PC-3 (cell line): Measurements from ENCODE around the gene PRDX6. TPM values are rescaled to one million over a fixed set of nuclear protein-coding genes. Genes with fewer than 3 reads are reported as not detected.

ENCODE experiments used
- ATAC-seq: fragments of 200-7000 bp; cut with Tn5 transposase; 2 replicates; pipeline ENCODE4 v1.9.1; 2020; ENCODE audit warnings: mild to moderate bottlenecking, moderate library complexity
- BruUV-seq: library from RNA; stranded (reverse); fragments of 400-500 nt; replicated peaks from 2 replicates; lab custom pipeline; 2021; lab: Mats Ljungman, UMichigan
- CTCF ChIA-PET: fragments of 300-600 bp; sonication (Branson Sonifier 250); formaldehyde crosslinking; loops from one replicate; lab custom pipeline; 2022; ENCODE audit warnings: antibody characterized with exemption; lab: Charles Lee
- POLR2A ChIA-PET: fragments of 300-600 bp; sonication (Branson Sonifier 250); formaldehyde crosslinking; loops from one replicate; lab custom pipeline; 2022; ENCODE audit warnings: antibody characterized with exemption; ENCODE audit not compliant: unreplicated experiment; lab: Charles Lee
- DNase-seq: peaks from one replicate; pipeline ENCODE4 v3.0.0-alpha.2; 2015
- H2AFZ ChIP-seq: fragments of 300-600 bp; sonication (generic); 2 replicates; pipeline ENCODE4 v1.6.0; 2016; ENCODE audit warnings: antibody characterized with exemption, low read length
- H3F3A ChIP-seq: fragments of 300-600 bp; sonication (generic); one replicate; pipeline ENCODE4 v1.6.0; 2017; ENCODE audit warnings: antibody characterized with exemption, low read length, control low read depth, mild to moderate bottlenecking; ENCODE audit not compliant: unreplicated experiment
- H3K27ac ChIP-seq: fragments of 300-600 bp; sonication (generic); 2 replicates; pipeline ENCODE4 v1.5.1; 2016; ENCODE audit warnings: mild to moderate bottlenecking, low read length
- H3K27me3 ChIP-seq: fragments of 300-600 bp; sonication (generic); 2 replicates; pipeline ENCODE4 v1.6.1; 2016; ENCODE audit warnings: low read length, mixed read lengths
- H3K36me3 ChIP-seq: fragments of 300-600 bp; sonication (generic); 2 replicates; pipeline ENCODE4 v1.6.1; 2016; ENCODE audit warnings: low read depth, mixed run types, low read length, mixed read lengths
- H3K4me1 ChIP-seq: fragments of 300-600 bp; sonication (generic); 2 replicates; pipeline ENCODE4 v1.5.1; 2016; ENCODE audit warnings: low read length; ENCODE audit not compliant: insufficient read depth
- H3K4me2 ChIP-seq: fragments of 300-600 bp; sonication (generic); 2 replicates; pipeline ENCODE4 v1.6.0; 2016; ENCODE audit warnings: low read length
- H3K4me3 ChIP-seq: fragments of 300-600 bp; sonication (generic); 2 replicates; pipeline ENCODE4 v1.5.1; 2016; ENCODE audit warnings: mild to moderate bottlenecking, low read length, mixed read lengths
- H3K79me2 ChIP-seq: fragments of 300-600 bp; sonication (generic); 2 replicates; pipeline ENCODE4 v1.6.1; 2017; ENCODE audit warnings: low read length, mixed read lengths
- H3K9ac ChIP-seq: fragments of 300-600 bp; sonication (generic); 2 replicates; pipeline ENCODE4 v1.6.0; 2016; ENCODE audit warnings: mild to moderate bottlenecking, low read length
- H3K9me2 ChIP-seq: fragments of 300-600 bp; sonication (generic); replicated peaks from 2 replicates; pipeline ENCODE4 v1.6.1; 2016; ENCODE audit warnings: mixed run types, low read length, mixed read lengths
- H3K9me3 ChIP-seq: fragments of 300-600 bp; sonication (generic); 2 replicates; pipeline ENCODE4 v1.6.1; 2016; ENCODE audit warnings: low read length, mixed read lengths
- H4K20me1 ChIP-seq: fragments of 300-600 bp; sonication (generic); 2 replicates; pipeline ENCODE4 v1.6.1; 2016; ENCODE audit warnings: low read length, mixed read lengths
- EZH2 ChIP-seq: fragments of 300-600 bp; sonication (generic); IDR thresholded peaks from one replicate; pipeline ENCODE4 v1.6.1; 2017; ENCODE audit warnings: antibody characterized with exemption, mild to moderate bottlenecking, low read length; ENCODE audit not compliant: unreplicated experiment
- EZH2phosphoT487 ChIP-seq: fragments of 300-600 bp; sonication (generic); IDR thresholded peaks from 2 replicates; pipeline ENCODE4 v1.6.1; 2018; ENCODE audit warnings: mild to moderate bottlenecking, antibody characterized with exemption, low read length, borderline replicate concordance
- intact Hi-C: fragments of 100-400 bp; cut with micrococcal nuclease; formaldehyde crosslinking; loops from 2 replicates; pipeline ENCODE4 v1.9.0; 2023
- total RNA-seq: library from RNA; depleted of rRNA; stranded (reverse); fragments of >200 nt; gene quantifications from 2 replicates; pipeline ENCODE4 v1.2.3, GENCODE V29; 2014
- TF ChIP-seq, protein P1 (sequence below): fragments of 300-600 bp; sonication (generic); conservative IDR thresholded peaks from 2 replicates; pipeline ENCODE4 v1.5.1; 2017; ENCODE audit warnings: antibody characterized with exemption, low read depth, mild to moderate bottlenecking, low read length

The PRDX6 gene
- total RNA-seq, 1 experiment from 2014 or later, result 829 TPM

DNA sequence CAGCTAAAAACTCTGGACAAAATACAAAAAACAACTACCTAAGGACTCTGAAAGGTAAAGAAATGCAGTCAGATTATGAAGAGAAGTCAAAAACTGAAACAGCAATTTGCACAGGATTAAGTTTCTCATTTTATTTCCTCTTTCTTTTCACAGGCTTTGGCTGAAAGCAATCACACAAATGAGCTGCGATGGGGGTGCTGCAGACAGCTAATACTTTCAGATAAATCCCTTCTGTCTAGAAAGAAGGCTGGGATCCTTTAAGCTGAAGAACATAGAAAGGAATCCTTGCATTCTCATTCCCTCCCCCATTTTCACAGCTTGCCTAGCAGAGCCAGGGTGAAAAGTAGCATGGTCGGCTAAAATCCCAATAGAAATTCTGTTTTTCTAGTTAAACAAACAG is 32.0 kb upstream of the PRDX6 start:
- Histone ChIP-seq H3K79me2 (no peaks in the 10 kb centered on the region), H3F3A (no peaks in the 10 kb centered on the region), H3K4me2 (no peak overlapping the region), H3K9me2 (no peaks in the 10 kb centered on the region), H3K36me3 (no peaks in the 10 kb centered on the region), H3K4me1 (no peaks in the 10 kb centered on the region), H4K20me1 (no peaks in the 10 kb centered on the region), H3K27ac (no peak overlapping the region), H3K9ac (no peak overlapping the region), H2AFZ (no peak overlapping the region), H3K4me3 (no peak overlapping the region), H3K9me3 (peaks cover 4% of the 10 kb centered on the region; the same call in 1 of the 2 replicates), H3K27me3 (no peaks in the 10 kb centered on the region)
- POLR2A ChIA-PET, result interaction anchor here (0.7 kb wide), 1 partner anchor 31 kb away, joined by 6 read pairs; no protein-coding TSS in a partner anchor
- no TSS peak for BruUV-seq
- ATAC-seq, result no peak
- TF ChIP-seq, protein P1, sequence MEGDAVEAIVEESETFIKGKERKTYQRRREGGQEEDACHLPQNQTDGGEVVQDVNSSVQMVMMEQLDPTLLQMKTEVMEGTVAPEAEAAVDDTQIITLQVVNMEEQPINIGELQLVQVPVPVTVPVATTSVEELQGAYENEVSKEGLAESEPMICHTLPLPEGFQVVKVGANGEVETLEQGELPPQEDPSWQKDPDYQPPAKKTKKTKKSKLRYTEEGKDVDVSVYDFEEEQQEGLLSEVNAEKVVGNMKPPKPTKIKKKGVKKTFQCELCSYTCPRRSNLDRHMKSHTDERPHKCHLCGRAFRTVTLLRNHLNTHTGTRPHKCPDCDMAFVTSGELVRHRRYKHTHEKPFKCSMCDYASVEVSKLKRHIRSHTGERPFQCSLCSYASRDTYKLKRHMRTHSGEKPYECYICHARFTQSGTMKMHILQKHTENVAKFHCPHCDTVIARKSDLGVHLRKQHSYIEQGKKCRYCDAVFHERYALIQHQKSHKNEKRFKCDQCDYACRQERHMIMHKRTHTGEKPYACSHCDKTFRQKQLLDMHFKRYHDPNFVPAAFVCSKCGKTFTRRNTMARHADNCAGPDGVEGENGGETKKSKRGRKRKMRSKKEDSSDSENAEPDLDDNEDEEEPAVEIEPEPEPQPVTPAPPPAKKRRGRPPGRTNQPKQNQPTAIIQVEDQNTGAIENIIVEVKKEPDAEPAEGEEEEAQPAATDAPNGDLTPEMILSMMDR, result no peak
- TF ChIP-seq EZH2 (no peak), EZH2phosphoT487 (no peak)
- CTCF ChIA-PET, result no interaction called here
- intact Hi-C loops, result no loop called here
- DNase-seq, result no peak

DNA sequence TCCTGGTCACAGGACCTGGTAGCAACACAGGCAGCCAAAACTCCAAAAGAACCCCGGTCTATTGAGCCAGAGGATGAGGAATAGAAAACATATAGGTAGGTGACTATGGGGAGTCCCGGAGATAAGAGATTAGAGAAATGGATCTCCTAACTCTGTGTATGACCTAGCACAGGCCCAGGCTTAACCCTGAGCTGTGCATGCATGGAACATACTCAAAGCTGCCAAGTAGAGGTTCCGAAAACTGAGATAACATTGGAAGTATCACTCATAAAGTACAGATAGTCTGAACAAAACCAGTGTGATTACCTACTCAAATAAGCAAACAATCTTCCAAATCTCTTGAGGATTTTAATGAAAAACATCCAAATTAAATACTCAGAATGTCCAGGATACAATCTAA is 31.5 kb upstream of the PRDX6 start:
- no peak for DNase-seq
- POLR2A ChIA-PET, result interaction anchor here (0.7 kb wide), 1 partner anchor 31 kb away, joined by 6 read pairs; no protein-coding TSS in a partner anchor

GRCh38 chr1:173447224-173447623 is 29.9 kb upstream of the PRDX6 start:
- Histone ChIP-seq H3K27ac (no peak overlapping the region), H3K4me2 (no peak overlapping the region), H3K79me2 (no peaks in the 10 kb centered on the region), H3F3A (no peaks in the 10 kb centered on the region), H3K36me3 (0 out of 2 replicates have a peak, but pooled peaks cover 6% of the 10 kb centered on the region), H3K9me3 (peaks cover 13% of the 10 kb centered on the region), H3K4me1 (0 out of 2 replicates have a peak, but pooled peaks cover 2% of the 10 kb centered on the region), H3K9ac (no peak overlapping the region), H3K4me3 (no peak overlapping the region), H3K9me2 (no peaks in the 10 kb centered on the region), H2AFZ (no peak overlapping the region), H3K27me3 (no peaks in the 10 kb centered on the region), H4K20me1 (no peaks in the 10 kb centered on the region)
- no TSS peak for BruUV-seq
- intact Hi-C loops, result no loop called here
- CTCF ChIA-PET, result interaction anchor here (0.5 kb wide), 1 partner anchor 268 kb away, joined by 3 read pairs; the partner anchor contains the start of gene KLHL20
- DNase-seq (no peak), ATAC-seq (no peak)
- TF ChIP-seq EZH2, result no peak
- POLR2A ChIA-PET, result no interaction called here

More for the DNA sequence above, 31.5 kb upstream of the PRDX6 start:
- no TSS peak for BruUV-seq
- Histone ChIP-seq H3K4me2 (no peak overlapping the region), H3F3A (no peaks in the 10 kb centered on the region), H3K4me1 (no peaks in the 10 kb centered on the region), H2AFZ (no peak overlapping the region), H3K9me2 (no peaks in the 10 kb centered on the region), H3K9ac (no peak overlapping the region), H3K4me3 (no peak overlapping the region), H3K9me3 (peaks cover 5% of the 10 kb centered on the region; the same call in 1 of the 2 replicates), H3K27me3 (no peaks in the 10 kb centered on the region), H3K79me2 (no peaks in the 10 kb centered on the region), H3K27ac (no peak overlapping the region), H3K36me3 (no peaks in the 10 kb centered on the region), H4K20me1 (no peaks in the 10 kb centered on the region)
- no peak for TF ChIP-seq EZH2phosphoT487
- TF ChIP-seq, protein P1, result no peak
- TF ChIP-seq EZH2, result no peak
- intact Hi-C loops, result no loop called here
- CTCF ChIA-PET, result no interaction called here
- no peak for ATAC-seq
